Panc1 (cell line): ENCODE results near the gene SLC10A2.

Experiments used
- POLR2AphosphoS5 ChIP-seq: IDR thresholded peaks from 2 replicates; pipeline ENCODE4 v1.6.1; 2012; ENCODE audit warnings: mild to moderate bottlenecking, low read depth, low read length, moderate library complexity
- TCF7L2 ChIP-seq: IDR thresholded peaks from 2 replicates; pipeline ENCODE4 v1.6.1; 2011; ENCODE audit warnings: mild to moderate bottlenecking, low read depth, low read length, inconsistent platforms
- TF ChIP-seq, protein P1 (sequence below): fragments of 450-650 bp; IDR thresholded peaks from 2 replicates; pipeline ENCODE4 v1.5.1; 2017; ENCODE audit warnings: mild to moderate bottlenecking
- TF ChIP-seq, protein P2 (sequence below), 2 experiments: IDR thresholded peaks; 2 replicates each; pipeline ENCODE4 v1.6.1; 2011 to 2012; ENCODE audit warnings: low read depth in 2 of 2, control low read depth in 1 of 2, low read length in 1 of 2, mild to moderate bottlenecking in 1 of 2, moderate library complexity in 1 of 2; ENCODE audit not compliant: insufficient read depth in 1 of 2

DNA sequence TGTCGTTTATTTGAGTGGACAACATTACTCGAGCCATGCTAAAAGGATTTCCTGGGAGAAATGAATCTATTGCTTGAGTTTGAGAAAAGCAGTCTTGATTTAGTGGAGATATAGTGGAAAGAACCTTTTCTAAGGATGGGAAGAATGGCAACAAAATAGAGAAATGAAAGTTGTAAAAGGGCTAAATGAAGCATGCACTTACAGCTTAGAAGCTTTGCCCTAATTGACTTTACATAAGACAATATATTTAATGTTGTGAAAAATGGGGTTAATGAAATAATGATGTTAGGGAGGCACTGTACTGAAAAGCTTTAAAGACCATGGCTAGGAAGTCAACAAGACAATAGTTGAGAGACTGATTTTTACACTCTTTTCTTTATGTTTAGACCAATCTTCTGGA, 35.4 kb downstream of the SLC10A2 start:
- TF ChIP-seq POLR2AphosphoS5 = no peak
- TF ChIP-seq, protein P1, sequence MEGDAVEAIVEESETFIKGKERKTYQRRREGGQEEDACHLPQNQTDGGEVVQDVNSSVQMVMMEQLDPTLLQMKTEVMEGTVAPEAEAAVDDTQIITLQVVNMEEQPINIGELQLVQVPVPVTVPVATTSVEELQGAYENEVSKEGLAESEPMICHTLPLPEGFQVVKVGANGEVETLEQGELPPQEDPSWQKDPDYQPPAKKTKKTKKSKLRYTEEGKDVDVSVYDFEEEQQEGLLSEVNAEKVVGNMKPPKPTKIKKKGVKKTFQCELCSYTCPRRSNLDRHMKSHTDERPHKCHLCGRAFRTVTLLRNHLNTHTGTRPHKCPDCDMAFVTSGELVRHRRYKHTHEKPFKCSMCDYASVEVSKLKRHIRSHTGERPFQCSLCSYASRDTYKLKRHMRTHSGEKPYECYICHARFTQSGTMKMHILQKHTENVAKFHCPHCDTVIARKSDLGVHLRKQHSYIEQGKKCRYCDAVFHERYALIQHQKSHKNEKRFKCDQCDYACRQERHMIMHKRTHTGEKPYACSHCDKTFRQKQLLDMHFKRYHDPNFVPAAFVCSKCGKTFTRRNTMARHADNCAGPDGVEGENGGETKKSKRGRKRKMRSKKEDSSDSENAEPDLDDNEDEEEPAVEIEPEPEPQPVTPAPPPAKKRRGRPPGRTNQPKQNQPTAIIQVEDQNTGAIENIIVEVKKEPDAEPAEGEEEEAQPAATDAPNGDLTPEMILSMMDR = no peak
- TF ChIP-seq, protein P2, sequence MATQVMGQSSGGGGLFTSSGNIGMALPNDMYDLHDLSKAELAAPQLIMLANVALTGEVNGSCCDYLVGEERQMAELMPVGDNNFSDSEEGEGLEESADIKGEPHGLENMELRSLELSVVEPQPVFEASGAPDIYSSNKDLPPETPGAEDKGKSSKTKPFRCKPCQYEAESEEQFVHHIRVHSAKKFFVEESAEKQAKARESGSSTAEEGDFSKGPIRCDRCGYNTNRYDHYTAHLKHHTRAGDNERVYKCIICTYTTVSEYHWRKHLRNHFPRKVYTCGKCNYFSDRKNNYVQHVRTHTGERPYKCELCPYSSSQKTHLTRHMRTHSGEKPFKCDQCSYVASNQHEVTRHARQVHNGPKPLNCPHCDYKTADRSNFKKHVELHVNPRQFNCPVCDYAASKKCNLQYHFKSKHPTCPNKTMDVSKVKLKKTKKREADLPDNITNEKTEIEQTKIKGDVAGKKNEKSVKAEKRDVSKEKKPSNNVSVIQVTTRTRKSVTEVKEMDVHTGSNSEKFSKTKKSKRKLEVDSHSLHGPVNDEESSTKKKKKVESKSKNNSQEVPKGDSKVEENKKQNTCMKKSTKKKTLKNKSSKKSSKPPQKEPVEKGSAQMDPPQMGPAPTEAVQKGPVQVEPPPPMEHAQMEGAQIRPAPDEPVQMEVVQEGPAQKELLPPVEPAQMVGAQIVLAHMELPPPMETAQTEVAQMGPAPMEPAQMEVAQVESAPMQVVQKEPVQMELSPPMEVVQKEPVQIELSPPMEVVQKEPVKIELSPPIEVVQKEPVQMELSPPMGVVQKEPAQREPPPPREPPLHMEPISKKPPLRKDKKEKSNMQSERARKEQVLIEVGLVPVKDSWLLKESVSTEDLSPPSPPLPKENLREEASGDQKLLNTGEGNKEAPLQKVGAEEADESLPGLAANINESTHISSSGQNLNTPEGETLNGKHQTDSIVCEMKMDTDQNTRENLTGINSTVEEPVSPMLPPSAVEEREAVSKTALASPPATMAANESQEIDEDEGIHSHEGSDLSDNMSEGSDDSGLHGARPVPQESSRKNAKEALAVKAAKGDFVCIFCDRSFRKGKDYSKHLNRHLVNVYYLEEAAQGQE (IDR thresholded peaks at IDR 0.05; ENCODE audit: insufficient read depth in 1 of 2, low read depth in 2 of 2, low read length in 1 of 2) = no peak
- TF ChIP-seq TCF7L2 = no peak
